ENCODE measurements around the gene RER1.

Gene RER1

GRCh38 chr1:2394761-2395160, 3.1 kb downstream of the RER1 start:
- 0 out of 2 replicates have a peak, but pooled peaks cover 2% of the 10 kb centered on the region for H3K36me3 ChIP-seq (replicated peaks; ENCODE audit: insufficient read depth, low read length)
- DNase-seq, result no peak
- no peak overlapping the region for H3K27ac ChIP-seq (ENCODE audit: low read length)
- no peak overlapping the region for H2AFZ ChIP-seq (ENCODE audit: low read length)
- no peaks in the 10 kb centered on the region for H3K9me3 ChIP-seq (replicated peaks; ENCODE audit: insufficient read depth, low read length)
- H3K4me2 ChIP-seq (ENCODE audit: low read depth, low read length), result no peak overlapping the region
- no peaks in the 10 kb centered on the region for H3K27me3 ChIP-seq (replicated peaks; ENCODE audit: insufficient read depth, low read length)
- TF ChIP-seq CTCF (IDR thresholded peaks at IDR 0.05; ENCODE audit: low read length), result no peak
- TF ChIP-seq EZH2 (optimal IDR thresholded peaks at IDR 0.05; ENCODE audit: low read depth, low read length), result no peak
- TF ChIP-seq EZH2phosphoT487 (IDR thresholded peaks at IDR 0.05; ENCODE audit: low read length), result no peak
- no peak overlapping the region for H3K4me3 ChIP-seq (ENCODE audit: low read length)
- H3K79me2 ChIP-seq (ENCODE audit: low read length), result peaks cover 56% of the 10 kb centered on the region
- H4K20me1 ChIP-seq (ENCODE audit: insufficient read depth, low read length), result no peaks in the 10 kb centered on the region; the same call in 1 of the 2 replicates
- H3K4me1 ChIP-seq (ENCODE audit: low read length), result peaks cover 18% of the 10 kb centered on the region
- no peak overlapping the region for H3K9ac ChIP-seq (ENCODE audit: low read length)
- no peaks in the 10 kb centered on the region for H3K9me2 ChIP-seq (replicated peaks; ENCODE audit: insufficient read depth, low read length)
- no peaks in the 10 kb centered on the region for H3F3A ChIP-seq (ENCODE audit: insufficient read depth, low read length)

- no peaks in the 10 kb centered on the region for H3F3A ChIP-seq (ENCODE audit: insufficient read depth, low read length)
- 0 out of 2 replicates have a peak, but pooled peaks cover 2% of the 10 kb centered on the region for H3K36me3 ChIP-seq (replicated peaks; ENCODE audit: insufficient read depth, low read length)
- TF ChIP-seq EZH2phosphoT487 (IDR thresholded peaks at IDR 0.05; ENCODE audit: low read length), result no peak
- TF ChIP-seq CTCF (IDR thresholded peaks at IDR 0.05; ENCODE audit: low read length), result no peak
- TF ChIP-seq EZH2 (optimal IDR thresholded peaks at IDR 0.05; ENCODE audit: low read depth, low read length), result no peak
- no peak for DNase-seq
- no peaks in the 10 kb centered on the region for H3K27me3 ChIP-seq (replicated peaks; ENCODE audit: insufficient read depth, low read length)
- no peaks in the 10 kb centered on the region; the same call in 1 of the 2 replicates for H4K20me1 ChIP-seq (ENCODE audit: insufficient read depth, low read length)
- no peak overlapping the region for H3K4me2 ChIP-seq (ENCODE audit: low read depth, low read length)
- H3K27ac ChIP-seq (ENCODE audit: low read length), result no peak overlapping the region
- H3K9me3 ChIP-seq (replicated peaks; ENCODE audit: insufficient read depth, low read length), result no peaks in the 10 kb centered on the region
- no peak overlapping the region for H3K9ac ChIP-seq (ENCODE audit: low read length)
- H3K9me2 ChIP-seq (replicated peaks; ENCODE audit: insufficient read depth, low read length), result no peaks in the 10 kb centered on the region
- no peak overlapping the region for H2AFZ ChIP-seq (ENCODE audit: low read length)
- H3K79me2 ChIP-seq (ENCODE audit: low read length), result peaks cover 54% of the 10 kb centered on the region
- H3K4me3 ChIP-seq (ENCODE audit: low read length), result no peak overlapping the region
- peaks cover 16% of the 10 kb centered on the region for H3K4me1 ChIP-seq (ENCODE audit: low read length)
Measured at GRCh38 chr1:2395245-2395644, 3.6 kb downstream of the RER1 start.

GRCh38 chr1:2396059-2396458, 4.4 kb downstream of the RER1 start:
- no peak overlapping the region for H3K4me3 ChIP-seq (ENCODE audit: low read length)
- H3K36me3 ChIP-seq (replicated peaks; ENCODE audit: insufficient read depth, low read length), result 0 out of 2 replicates have a peak, but pooled peaks cover 2% of the 10 kb centered on the region
- no peak overlapping the region for H3K27ac ChIP-seq (ENCODE audit: low read length)
- no peaks in the 10 kb centered on the region for H3K9me2 ChIP-seq (replicated peaks; ENCODE audit: insufficient read depth, low read length)
- no peak for TF ChIP-seq EZH2 (optimal IDR thresholded peaks at IDR 0.05; ENCODE audit: low read depth, low read length)
- H2AFZ ChIP-seq (ENCODE audit: low read length), result no peak overlapping the region
- no peaks in the 10 kb centered on the region for H3K9me3 ChIP-seq (replicated peaks; ENCODE audit: insufficient read depth, low read length)
- no peak overlapping the region for H3K9ac ChIP-seq (ENCODE audit: low read length)
- H3K79me2 ChIP-seq (ENCODE audit: low read length), result peaks cover 46% of the 10 kb centered on the region
- H3K4me1 ChIP-seq (ENCODE audit: low read length), result peaks cover 13% of the 10 kb centered on the region
- no peaks in the 10 kb centered on the region for H3K27me3 ChIP-seq (replicated peaks; ENCODE audit: insufficient read depth, low read length)
- H3K4me2 ChIP-seq (ENCODE audit: low read depth, low read length), result no peak overlapping the region
- no peaks in the 10 kb centered on the region; the same call in 1 of the 2 replicates for H4K20me1 ChIP-seq (ENCODE audit: insufficient read depth, low read length)
- H3F3A ChIP-seq (ENCODE audit: insufficient read depth, low read length), result no peaks in the 10 kb centered on the region
- no peak for DNase-seq

GRCh38 chr1:2396476-2396875, 4.8 kb downstream of the RER1 start:
- no peaks in the 10 kb centered on the region for H3K9me3 ChIP-seq (replicated peaks; ENCODE audit: insufficient read depth, low read length)
- H3K27me3 ChIP-seq (replicated peaks; ENCODE audit: insufficient read depth, low read length), result no peaks in the 10 kb centered on the region
- no peak overlapping the region for H3K27ac ChIP-seq (ENCODE audit: low read length)
- TF ChIP-seq EZH2phosphoT487 (IDR thresholded peaks at IDR 0.05; ENCODE audit: low read length) (no peak), EZH2 (optimal IDR thresholded peaks at IDR 0.05; ENCODE audit: low read depth, low read length) (no peak), CTCF (IDR thresholded peaks at IDR 0.05; ENCODE audit: low read length) (no peak)
- no peak overlapping the region for H3K4me3 ChIP-seq (ENCODE audit: low read length)
- no peaks in the 10 kb centered on the region for H3F3A ChIP-seq (ENCODE audit: insufficient read depth, low read length)
- H3K9me2 ChIP-seq (replicated peaks; ENCODE audit: insufficient read depth, low read length), result no peaks in the 10 kb centered on the region
- no peaks in the 10 kb centered on the region; the same call in 1 of the 2 replicates for H4K20me1 ChIP-seq (ENCODE audit: insufficient read depth, low read length)
- no peak overlapping the region for H2AFZ ChIP-seq (ENCODE audit: low read length)
- H3K79me2 ChIP-seq (ENCODE audit: low read length), result peaks cover 45% of the 10 kb centered on the region
- H3K4me2 ChIP-seq (ENCODE audit: low read depth, low read length), result no peak overlapping the region
- H3K9ac ChIP-seq (ENCODE audit: low read length), result no peak overlapping the region
- H3K36me3 ChIP-seq (replicated peaks; ENCODE audit: insufficient read depth, low read length), result 0 out of 2 replicates have a peak, but pooled peaks cover 2% of the 10 kb centered on the region
- H3K4me1 ChIP-seq (ENCODE audit: low read length), result peaks cover 13% of the 10 kb centered on the region
- no peak for DNase-seq
